Activated T-cell treated with anti-CD3 and anti-CD28 coated beads for 1 hour (primary cell): Measurements from ENCODE around the gene APOL2.
"Not testable (repeated sequence)": the region's sequence is repeated elsewhere in the genome, so short reads cannot be mapped to it uniquely, and the experiment has no call there.

ENCODE experiments used
- DNase-seq: peaks from one replicate; pipeline ENCODE4 v3.0.0-alpha.2; 2020; ENCODE audit warnings: low read depth

APOL2 gene, protein sequence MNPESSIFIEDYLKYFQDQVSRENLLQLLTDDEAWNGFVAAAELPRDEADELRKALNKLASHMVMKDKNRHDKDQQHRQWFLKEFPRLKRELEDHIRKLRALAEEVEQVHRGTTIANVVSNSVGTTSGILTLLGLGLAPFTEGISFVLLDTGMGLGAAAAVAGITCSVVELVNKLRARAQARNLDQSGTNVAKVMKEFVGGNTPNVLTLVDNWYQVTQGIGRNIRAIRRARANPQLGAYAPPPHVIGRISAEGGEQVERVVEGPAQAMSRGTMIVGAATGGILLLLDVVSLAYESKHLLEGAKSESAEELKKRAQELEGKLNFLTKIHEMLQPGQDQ

DNA sequence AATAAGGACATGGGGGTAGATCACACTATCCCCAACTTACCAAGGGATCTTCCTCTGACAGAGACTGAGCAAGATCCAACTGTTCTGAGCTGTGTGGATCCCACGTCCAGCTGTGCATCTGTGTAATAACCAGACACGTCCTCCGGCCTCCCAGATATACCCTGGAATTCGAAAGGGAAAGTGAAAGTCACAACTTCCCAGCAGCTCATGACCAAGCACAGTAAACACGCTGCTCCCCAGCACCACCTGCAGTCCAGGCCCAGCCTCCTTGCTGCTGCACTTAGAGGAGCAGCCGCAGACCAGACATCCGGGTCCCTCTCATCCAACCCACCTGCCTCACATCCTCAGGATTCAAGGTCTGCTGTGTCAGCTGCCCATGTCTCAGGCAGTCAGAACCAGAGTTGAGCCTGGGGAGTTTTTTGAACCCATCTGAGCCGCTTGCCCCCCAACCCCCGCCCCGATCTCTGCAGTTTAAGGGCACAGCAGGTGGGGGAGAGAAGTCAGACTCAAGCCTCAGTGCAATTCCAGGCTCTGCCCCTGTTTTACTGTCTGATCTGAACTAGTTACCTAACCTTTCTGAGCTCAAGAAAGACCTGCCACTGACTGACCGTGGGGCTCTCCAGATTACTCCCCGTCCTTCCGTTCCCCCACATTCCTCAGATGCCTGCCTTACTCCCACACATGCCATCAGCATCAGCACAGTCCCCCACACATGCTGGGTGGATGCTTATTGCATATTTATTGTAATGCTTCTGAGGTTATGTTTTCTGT is at the start of gene APOL2:
TSS of gene APOL2 (minus strand) at position 127 of the 771 bp plus-strand sequence. CDS start 6,365 bp downstream, outside the sequence.
- DNase-seq, result peak; percentile 72

DNA sequence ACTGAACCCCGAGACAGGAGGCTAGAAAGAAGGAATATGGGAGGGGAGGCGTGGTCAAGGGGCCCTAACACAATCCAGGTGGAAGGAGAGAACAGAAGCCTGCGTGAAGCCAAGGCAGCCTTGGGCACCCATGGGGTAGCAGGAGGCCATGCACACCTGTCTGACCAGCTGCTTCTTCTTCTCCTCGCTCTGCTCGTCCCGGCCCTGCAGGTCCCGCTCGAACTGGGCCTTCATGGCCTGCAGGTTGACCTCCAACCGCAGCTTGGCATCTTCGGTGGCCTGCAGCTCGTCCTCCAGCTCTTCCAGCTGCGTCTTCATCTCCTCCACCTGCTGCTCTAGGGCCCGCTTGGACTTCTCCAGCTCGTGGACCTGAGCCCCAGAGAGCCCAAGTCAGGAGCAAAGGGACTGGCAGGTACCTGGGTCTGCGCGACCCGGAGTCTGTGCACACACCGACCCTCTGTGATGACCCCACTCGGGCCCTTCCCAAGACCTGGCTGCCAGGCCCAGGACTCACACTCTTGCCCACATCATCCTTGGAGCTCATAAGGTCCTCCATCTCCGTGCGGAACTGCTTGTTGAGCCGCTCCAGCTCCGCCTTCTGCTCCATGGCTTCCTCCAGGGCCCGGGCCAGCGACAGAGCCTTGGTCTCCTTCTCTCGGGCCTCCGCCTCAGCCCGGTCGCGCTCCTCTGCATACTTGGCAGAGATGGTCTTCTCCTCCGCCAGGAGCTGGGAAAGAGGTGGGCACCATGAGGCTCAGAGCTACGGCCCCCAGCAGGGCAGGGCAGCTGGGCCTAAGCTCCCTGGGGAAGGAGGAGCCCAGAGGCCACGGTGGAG is 49.5 kb upstream of the APOL2 start:
- no peak for DNase-seq

DNA sequence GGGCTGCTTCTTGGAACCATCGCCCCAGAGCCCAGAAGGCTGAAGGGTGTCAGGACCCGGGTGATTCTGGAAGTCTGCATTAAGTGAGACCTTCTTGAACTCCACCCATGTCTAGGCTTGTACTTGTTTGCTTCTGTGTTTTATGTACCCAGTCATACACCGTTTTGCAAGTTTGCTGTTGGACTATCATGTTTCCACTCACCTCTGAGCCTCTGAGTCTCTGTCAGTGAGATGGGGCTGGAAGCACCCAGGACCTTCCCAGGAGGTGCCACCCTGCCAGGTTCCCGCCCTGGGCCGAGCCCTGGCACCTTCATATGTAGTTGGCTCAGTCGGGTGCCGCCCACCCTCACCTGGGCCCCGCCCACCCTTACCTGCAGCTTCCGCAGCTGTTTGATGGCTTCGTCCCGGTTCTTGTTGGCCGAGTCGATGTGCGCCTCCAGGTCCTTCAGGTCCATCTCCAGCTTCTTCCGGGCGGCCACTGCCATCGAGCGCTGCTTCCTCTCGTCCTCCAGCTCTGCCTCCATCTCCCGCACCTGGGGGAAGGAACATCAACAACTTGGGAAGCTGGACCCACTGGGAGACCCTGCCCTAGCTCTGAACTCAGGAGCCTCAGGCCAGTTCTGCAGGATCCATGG is 48.7 kb upstream of the APOL2 start:
- no peak for DNase-seq

DNA sequence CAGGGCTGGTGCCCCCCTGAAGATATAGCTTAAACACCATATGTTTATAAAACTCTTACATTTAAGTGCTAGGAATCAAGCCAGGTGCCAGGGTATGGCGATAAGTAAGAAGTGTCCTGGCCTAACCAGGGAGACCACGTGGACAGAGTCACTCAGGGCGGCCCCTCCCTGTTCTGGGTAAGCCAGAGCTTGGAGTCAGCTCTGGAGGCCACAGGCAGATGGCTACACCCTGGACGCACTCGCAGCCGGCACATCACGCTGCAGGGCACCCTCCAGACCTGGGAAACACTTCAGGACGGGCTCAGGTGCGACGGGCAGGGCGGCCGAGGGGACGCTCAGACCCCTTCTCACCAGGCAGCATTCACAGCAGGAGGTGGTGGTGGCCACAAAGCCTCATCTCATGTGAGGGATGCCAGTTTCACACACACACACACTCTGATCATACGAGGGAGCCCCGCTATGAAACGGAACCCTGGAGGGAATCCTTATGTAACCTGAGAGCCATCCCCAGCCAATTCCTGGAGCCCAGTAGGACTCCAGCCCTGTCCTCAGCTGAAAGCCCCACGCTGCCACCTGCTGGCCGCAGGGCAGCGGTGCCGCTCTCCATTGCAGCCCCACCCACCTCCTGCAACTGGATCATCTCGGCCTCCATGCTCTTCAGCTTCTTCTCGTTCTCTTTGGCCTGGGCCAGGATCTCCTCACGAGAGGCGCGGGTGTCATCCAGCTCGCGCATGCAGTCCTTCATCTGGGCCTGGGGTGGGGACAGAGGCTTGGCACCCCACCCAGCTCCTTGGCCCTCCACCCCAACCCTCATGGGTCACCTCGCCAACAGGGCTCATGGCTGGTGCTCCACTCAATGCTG is 47.0 kb upstream of the APOL2 start:
- peak; percentile 68 for DNase-seq

DNA sequence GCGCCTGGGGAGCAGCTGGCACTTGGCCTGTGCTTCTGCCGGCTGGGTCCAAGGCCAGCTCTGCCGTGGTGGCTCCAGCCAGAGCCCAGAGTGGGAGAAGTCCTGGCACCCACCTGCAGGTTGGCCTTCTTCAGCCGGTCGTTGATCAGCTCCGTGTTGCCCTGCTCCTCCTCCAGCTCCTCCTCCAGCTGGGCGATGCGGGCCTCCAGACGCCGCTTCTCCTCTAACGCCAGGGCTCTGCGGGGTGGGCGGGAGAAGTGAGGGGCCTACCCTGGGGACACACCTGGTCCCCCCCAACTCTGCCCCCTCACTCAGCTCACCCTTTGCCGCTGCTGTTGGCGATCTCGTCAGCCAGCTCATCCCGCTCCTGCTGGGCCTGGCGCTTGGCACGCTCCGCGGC is 46.2 kb upstream of the APOL2 start:
- DNase-seq, result no peak

DNA sequence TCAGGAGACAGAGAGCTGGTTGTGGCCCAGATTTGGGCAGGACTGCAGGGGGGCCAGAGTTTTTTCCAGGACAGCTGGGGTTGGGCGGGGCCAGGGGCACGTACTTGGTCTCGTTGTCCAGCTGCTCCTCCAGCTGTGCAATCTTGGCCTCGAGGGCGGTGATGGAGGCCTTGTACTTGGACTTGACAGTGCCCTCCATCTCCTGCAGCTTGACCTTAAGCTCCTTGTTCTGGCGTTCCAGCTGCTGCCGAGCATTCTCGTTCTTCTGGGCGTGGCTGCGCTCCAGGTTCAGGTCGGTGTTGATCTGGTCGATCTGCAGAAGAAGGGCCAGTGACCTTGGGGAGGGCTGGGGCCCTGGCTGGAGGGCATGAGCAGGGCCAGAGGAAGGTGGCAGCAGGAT is 45.7 kb upstream of the APOL2 start:
- DNase-seq, result no peak

DNA sequence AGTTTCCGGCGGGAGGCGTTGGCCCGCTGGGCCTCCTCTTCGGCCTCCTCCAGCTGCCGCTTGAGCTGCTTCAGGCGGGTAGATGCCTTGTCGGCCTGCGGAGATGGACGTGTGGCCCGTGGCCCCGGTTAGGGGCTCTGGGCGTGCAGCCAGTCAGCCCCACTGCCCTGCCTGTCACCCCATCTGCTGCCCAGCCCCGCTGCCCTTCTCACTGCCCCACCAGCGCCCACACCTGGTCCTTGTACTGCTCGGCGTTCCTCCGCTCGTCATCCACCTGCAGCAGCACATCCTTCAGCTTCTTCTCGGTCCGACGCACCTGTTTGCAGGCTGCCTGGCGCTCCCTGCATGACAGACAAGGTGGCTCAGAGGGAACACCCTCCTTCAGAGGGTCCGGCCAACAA is 44.8 kb upstream of the APOL2 start:
- DNase-seq, result no peak

DNA sequence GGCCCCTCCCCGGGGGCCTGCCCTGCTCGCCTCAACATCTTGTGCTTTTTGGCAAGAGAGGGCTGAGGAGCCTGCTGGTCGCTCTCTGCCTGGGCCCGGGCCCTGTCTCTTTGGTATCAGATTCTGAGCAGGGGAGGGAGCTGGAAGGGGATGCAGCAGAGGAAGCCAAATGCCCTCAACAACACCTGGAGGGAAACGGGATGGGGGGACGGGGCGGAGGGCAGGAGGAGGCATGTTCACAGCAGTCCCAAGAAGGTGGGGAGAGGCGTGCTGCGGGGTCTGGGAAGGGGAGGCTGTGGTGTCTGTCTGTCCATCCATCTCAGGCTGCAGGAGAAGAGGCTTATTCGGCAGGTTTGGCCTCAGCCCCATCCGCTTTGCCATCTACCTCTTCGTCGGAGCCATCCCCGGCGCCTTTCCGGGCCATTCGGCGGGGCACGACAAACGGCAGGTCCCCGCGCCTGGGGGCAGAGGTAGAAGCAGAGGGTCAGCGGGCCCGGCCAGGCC is 43.1 kb upstream of the APOL2 start:
- DNase-seq, result no peak

DNA sequence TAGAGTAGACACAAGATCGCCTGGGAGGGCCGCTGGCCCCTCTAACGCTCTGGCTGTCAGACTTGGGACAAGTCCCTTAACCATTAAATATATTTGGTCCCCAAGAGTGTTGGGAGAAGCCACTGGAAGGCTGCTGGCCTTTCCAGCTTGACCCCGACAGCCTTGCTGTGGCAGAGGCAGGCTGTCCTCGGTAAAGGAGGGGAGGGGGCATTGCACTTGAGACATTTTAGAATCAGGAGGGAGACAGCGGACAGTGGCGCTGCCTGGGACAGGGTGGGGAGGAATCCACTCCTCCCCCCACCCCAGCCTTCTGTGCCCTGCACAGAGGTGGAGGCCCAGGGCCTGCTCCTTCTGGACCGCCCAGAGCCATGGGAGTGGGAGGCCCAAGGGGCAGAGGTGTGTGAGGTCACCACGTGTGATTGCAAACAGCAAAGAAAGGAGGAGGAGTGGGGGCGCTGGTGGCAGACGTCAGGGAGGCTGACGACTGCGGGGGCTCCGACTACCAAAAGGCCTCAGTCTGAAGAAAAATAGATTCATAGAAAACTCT is 42.5 kb upstream of the APOL2 start:
- DNase-seq, result no peak

DNA sequence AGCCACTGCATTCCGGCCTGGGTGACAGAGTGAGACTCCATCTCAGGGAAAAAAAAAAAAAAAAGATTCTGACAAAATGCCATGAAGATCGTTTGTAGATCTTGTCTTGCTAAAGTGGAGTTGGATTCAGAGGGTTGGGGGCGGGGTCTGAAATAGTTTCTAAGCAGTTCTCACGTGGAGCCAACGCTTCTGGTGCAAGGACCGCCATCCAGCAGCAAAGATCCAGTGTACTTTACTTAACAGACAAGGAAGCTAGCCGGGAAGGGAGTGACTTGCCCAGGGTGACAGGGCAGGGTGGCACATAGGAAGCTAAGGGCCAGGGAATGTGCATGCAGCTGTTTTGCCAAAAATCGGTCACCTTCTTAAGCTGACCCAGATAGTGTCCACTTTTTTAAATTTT is 41.1 kb upstream of the APOL2 start:
- no peak for DNase-seq

DNA sequence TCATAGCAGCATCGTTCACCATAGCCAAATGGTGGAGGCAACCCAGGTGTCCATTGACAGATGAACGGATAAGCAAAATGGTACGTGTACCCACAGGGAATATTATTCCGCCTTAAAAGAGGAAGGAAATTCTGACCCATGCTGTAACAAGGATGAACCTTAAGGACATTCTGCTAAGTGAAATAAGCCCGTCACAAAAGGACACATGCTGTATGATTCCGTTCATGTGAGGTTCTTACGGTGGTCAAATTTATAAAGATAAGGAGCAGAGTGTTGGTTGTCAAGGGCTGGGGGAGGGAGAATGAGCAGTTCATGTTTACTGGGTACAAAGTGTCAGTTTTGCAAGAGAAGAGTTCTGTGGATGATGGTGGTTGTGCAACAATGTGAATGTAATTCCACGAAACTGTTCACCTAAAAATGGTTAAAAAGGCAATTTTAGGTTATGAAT is 39.9 kb upstream of the APOL2 start:
- no peak for DNase-seq

DNA sequence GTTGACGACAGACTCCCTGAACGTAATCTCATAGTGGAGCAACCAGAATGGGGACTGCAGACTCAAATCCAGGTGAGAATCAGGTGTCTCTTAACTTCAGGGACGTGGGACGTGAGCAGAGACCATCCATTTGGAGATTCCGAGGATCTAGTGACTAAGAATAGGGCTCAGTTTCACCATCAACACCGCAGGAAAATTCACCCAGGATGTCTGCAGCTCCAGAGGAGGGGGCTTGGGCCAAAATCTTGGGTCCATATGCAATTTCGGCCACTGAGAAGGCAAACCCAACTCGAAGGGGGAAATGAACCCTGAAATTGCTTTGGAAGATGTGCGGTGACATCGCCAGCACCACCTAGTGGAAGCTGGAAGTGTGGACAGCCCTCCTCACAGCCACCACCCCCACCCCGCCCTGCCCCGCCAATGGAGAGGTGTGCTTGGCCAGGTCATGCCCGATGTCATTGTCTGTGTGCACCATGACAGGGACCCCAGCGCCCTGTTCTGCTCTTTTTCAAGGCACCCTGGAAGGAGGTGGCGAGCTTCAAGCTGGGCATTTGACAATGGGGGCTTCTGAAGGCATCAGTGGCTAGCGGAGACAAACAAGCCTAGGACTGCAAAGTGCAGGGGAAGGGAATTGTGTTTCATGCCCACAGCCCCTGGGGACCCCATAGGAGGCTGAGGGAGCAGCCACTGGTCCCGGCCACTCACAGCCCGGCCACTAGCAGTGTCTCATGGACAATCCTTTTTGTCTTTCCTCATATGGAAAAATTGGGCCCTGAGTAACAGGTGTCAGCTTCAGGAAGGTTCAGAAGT is 38.4 kb upstream of the APOL2 start:
- DNase-seq, result peak; percentile 44

DNA sequence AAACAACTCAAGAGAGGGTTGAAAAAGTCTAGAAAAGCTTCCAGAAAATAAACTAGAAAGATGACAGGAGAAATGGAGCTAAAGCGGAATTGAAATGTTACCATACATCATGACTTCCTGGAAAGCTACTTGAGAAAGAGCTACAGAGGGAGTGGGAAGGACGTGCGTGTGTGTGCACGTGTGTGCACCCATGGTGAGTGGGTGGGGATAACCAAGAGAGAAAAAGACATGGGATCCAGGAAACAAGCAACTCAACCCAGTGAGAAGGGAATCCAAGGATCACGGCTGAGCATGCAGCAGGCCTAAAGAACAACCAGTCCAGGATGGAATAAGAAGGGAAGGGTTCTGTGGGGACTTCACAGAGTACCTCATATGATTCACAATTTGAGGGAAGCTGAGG is 35.2 kb upstream of the APOL2 start:
- no peak for DNase-seq

DNA sequence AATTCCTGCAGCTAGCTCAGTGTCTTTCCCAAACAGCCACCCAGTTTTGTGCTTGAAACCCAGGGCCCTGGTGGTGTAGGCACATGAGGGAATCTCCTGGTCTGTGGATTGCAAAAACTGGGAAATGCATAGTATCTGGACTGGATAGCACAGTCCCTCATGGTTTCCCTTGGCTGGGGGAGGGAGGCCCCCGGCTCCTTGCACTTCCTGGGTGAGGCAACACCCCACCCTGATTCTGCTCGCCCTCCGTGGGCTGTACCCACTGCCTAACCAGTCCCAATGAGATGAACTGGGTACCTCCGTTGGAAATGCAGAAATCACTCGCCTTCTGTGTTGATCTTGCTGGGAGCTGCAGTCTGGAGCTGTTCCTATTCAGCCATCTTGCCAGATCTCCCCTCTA is 32.6 kb upstream of the APOL2 start:
- not testable (repeated sequence) for DNase-seq

DNA sequence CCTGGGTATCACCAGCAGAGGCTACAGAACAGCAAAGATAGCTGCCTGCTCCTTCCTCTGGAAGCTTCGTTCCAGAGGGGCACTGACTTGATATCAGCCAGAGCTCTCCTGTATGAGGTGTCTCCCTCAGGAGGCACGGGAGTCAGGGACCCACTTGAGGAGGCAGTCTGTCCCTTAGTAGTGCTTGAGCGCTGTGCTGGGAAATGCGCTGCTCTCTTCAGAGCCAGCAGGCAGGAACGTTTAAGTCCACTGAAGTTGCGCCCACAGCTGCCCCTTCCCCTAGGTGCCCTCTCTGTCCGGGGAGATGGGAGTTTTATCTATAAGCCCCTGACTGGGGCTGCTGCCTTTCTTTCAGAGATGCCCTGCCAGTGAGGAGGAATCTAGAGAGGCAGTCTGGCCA is 31.9 kb upstream of the APOL2 start:
- DNase-seq, result not testable (repeated sequence)

DNA sequence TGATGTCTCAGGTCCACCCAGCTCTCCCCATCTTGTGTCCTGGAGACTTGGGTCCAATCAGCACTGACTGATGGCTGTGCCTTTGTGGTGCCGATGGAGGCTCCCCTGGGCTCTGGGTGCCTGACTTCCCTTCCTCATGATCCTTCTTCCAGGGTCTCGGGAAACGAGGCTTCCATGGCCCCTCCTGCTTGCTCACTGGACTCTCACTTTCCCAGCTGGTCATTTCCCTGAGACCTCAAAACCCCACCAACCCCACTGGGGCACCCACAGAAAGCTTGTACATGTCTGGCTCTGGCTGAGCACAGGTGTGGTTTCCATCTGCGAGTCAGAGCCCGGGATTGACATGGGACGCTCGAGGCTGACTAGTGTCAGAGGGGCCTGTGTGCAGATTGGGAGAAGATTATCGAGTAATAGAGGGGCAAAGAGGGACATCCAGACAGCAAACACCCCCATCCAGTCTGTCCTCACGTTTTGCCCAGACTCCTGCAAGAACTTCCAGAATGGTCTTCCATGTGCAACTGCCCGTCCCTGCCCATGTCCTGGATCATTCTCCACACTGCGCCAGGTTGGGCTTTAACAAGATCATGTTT is 28.7 kb upstream of the APOL2 start:
- no peak for DNase-seq

DNA sequence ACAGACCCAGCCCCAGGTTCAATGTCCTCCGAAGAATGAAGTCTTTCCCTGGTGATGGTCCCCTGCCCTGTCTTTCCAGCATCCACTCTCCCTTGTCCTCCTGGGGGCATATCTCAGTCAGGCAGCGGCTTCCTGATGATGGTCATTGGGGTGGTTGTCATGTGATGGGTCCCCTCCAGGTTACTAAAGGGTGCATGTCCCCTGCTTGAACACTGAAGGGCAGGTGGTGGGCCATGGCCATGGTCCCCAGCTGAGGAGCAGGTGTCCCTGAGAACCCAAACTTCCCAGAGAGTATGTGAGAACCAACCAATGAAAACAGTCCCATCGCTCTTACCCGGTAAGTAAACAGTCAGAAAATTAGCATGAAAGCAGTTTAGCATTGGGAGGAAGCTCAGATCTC is 27.7 kb upstream of the APOL2 start:
- no peak for DNase-seq

DNA sequence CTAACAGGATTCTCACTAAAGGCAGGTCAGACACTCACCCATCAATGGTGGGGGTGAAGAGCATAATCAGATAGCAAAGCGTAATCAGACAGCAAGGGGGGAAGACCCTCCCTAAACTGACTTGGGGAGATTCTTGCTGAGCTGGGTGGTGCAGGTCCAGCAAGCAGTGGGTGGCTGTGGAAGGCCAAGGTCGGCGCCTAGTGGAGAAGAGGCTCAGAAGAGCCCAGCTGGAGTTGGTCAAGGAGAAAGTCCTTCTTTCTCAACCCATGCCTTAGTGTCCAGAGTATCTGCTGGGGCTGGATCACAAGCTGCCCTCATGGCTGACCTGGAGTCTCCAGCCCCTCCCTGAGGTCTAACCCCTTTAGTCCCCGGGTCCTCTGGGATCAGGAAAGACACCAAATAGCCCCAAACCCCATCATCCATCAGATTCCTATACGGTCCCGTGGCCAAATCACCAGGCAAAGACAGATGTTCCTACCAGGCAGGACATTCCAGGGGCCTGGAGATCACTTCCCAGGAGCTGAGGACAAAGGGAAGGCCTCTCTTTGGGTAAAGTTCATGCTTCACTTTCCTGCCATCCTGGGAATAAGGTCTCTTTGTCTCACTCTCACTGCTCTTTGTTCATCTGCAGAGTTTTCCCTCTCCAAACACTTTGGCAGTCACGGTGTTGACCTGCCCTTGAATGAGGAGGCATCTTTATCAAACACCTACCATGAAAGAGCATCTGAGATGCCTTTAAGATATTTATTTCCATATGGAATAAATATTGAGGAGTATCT is 24.7 kb upstream of the APOL2 start:
- not testable (repeated sequence) for DNase-seq
